HepG2 (cell line): ENCODE data around the gene TMEM131. TPM values are rescaled to one million over a fixed set of nuclear protein-coding genes. Genes with fewer than 3 reads are reported as not detected.
A peak's percentile ranks its signal among the peaks of the same experiment; 100 is the strongest.

Experiments
- ATAC-seq: fragments of 200-7000 bp; cut with Tn5 transposase; 3 replicates; pipeline ENCODE4 v1.9.1; 2020; ENCODE audit warnings: mild to moderate bottlenecking, moderate library complexity
- BruUV-seq: library from RNA; stranded (reverse); fragments of 400-500 nt; replicated peaks from 2 replicates; lab custom pipeline; 2021; lab: Mats Ljungman, UMichigan
- CTCF ChIA-PET: fragments of 300-600 bp; formaldehyde crosslinking; extraction: SDS; loops from one replicate; lab custom pipeline; 2021; ENCODE audit warnings: low total read pairs, inconsistent platforms, low intra/inter-chr PET ratio; lab: Yijun Ruan, JAX
- POLR2A ChIA-PET: fragments of 350-600 bp; sonication (Branson Sonifier 250); formaldehyde crosslinking; loops from one replicate; lab custom pipeline; 2020; ENCODE audit warnings: antibody characterized with exemption, inconsistent platforms; lab: Yijun Ruan, JAX
- DNase-seq: peaks from one replicate; pipeline ENCODE4 v3.0.0-alpha.2; 2015; ENCODE audit warnings: low spot score
- FAIRE-seq: peaks from 3 replicates; lab custom pipeline; 2011; peaks lifted over from hg19 to GRCh38; lab: Jason Lieb, UNC
- H2AFZ ChIP-seq: one replicate; pipeline ENCODE4 v1.6.1; 2011; ENCODE audit warnings: low read length, inconsistent platforms
- H3K27ac ChIP-seq: fragments of 300-600 bp; 3 replicates; pipeline ENCODE4 v1.8.0; 2011; ENCODE audit warnings: mixed run types, mild to moderate bottlenecking, mixed read lengths, low read length, inconsistent platforms; ENCODE audit not compliant: insufficient read depth; ENCODE audit errors: extremely low read length
- H3K27me3 ChIP-seq, 2 experiments: fragments of 200-600 bp in 1 of 2; 2 replicates in 1 of 2; 3 replicates in 1 of 2; pipeline versions ENCODE4 v1.6.0 to v1.8.0; 2011; ENCODE audit warnings: low read length in 2 of 2, mild to moderate bottlenecking in 2 of 2, moderate library complexity in 2 of 2, inconsistent platforms in 1 of 2; ENCODE audit not compliant: insufficient read depth in 2 of 2, control insufficient read depth in 1 of 2
- H3K36me3 ChIP-seq, 2 experiments: fragments of 200-600 bp in 1 of 2; replicated peaks in 1 of 2; 2 replicates in 1 of 2; 3 replicates in 1 of 2; pipeline versions ENCODE4 v1.5.1 to v1.8.0; 2011; ENCODE audit warnings: low read length in 2 of 2, inconsistent platforms in 1 of 2; ENCODE audit not compliant: insufficient read depth in 2 of 2, control insufficient read depth in 1 of 2
- H3K4me1 ChIP-seq: 2 replicates; pipeline ENCODE4 v1.5.1; 2012; ENCODE audit warnings: low read length, inconsistent platforms; ENCODE audit not compliant: insufficient read depth
- H3K4me2 ChIP-seq: 2 replicates; pipeline ENCODE4 v1.6.0; 2011; ENCODE audit warnings: low read depth, low read length, inconsistent platforms
- H3K4me3 ChIP-seq, 3 experiments: fragments of 200-600 bp in 1 of 3; sonication (generic), shearing (Covaris generic) in 1 of 3; replicated peaks in 1 of 3; 2 replicates each; pipeline ENCODE4 v1.5.1; 2011 to 2016; ENCODE audit warnings: low read length in 3 of 3, inconsistent platforms in 2 of 3, low read depth in 2 of 3, mild to moderate bottlenecking in 2 of 3, control low read depth in 1 of 3, mixed read lengths in 1 of 3; ENCODE audit not compliant: insufficient read depth in 1 of 3
- H3K79me2 ChIP-seq: one replicate; pipeline ENCODE4 v1.6.1; 2011; ENCODE audit warnings: low read length, inconsistent platforms; ENCODE audit not compliant: insufficient read depth
- H3K9ac ChIP-seq: 2 replicates; pipeline ENCODE4 v1.6.0; 2011; ENCODE audit warnings: mild to moderate bottlenecking, low read depth, low read length, inconsistent platforms; ENCODE audit not compliant: insufficient read depth
- H3K9me3 ChIP-seq: 2 replicates; pipeline ENCODE4 v1.5.1; 2012; ENCODE audit warnings: mild to moderate bottlenecking, low read length
- H4K20me1 ChIP-seq: 2 replicates; pipeline ENCODE4 v1.6.0; 2011; ENCODE audit warnings: inconsistent platforms, mild to moderate bottlenecking, low read length, moderate library complexity; ENCODE audit not compliant: insufficient read depth
- ASH2L ChIP-seq: fragments of 300-600, 200-600 bp; sonication (generic); IDR thresholded peaks from 2 replicates; pipeline ENCODE4 v1.7.0; 2017; ENCODE audit warnings: low read depth, mild to moderate bottlenecking, moderate library complexity, mixed read lengths, low read length; ENCODE audit not compliant: insufficient read length
- CBFB ChIP-seq: sonication (generic); formaldehyde crosslinking; IDR thresholded peaks from 2 replicates; pipeline ENCODE4 v1.4.0; 2020; ENCODE audit warnings: missing genetic modification reagents
- DNMT1 ChIP-seq: sonication (generic); formaldehyde crosslinking; IDR thresholded peaks from 2 replicates; pipeline ENCODE4 v1.5.1; 2020; ENCODE audit warnings: mild to moderate bottlenecking, missing genetic modification reagents
- ELF1 ChIP-seq: sonication (generic); formaldehyde crosslinking; IDR thresholded peaks from 2 replicates; pipeline ENCODE4 v1.4.0; 2020; ENCODE audit warnings: missing genetic modification reagents
- FOXC1 ChIP-seq: sonication (generic); formaldehyde crosslinking; IDR thresholded peaks from 2 replicates; pipeline ENCODE4 v1.8.0; 2022; ENCODE audit warnings: mild to moderate bottlenecking, missing genetic modification reagents, borderline replicate concordance
- HIVEP1 ChIP-seq: sonication (generic); formaldehyde crosslinking; IDR thresholded peaks from 2 replicates; pipeline ENCODE4 v1.4.0; 2020; ENCODE audit warnings: mild to moderate bottlenecking, missing genetic modification reagents
- IRF2 ChIP-seq: IDR thresholded peaks from 2 replicates; pipeline ENCODE4 v1.6.1; 2018; ENCODE audit warnings: missing genetic modification reagents, missing compliant biosample characterization
- MEF2D ChIP-seq: sonication (generic); formaldehyde crosslinking; IDR thresholded peaks from 2 replicates; pipeline ENCODE4 v1.5.1; 2020; ENCODE audit warnings: mild to moderate bottlenecking, missing genetic modification reagents
- MTF2 ChIP-seq: sonication (generic); formaldehyde crosslinking; IDR thresholded peaks from 2 replicates; pipeline ENCODE4 v1.5.0; 2020; ENCODE audit warnings: missing genetic modification reagents, borderline replicate concordance
- NCOA1 ChIP-seq: sonication (generic); formaldehyde crosslinking; IDR thresholded peaks from 2 replicates; pipeline ENCODE4 v1.9.0; 2021; ENCODE audit warnings: missing genetic modification reagents
- NCOR1 ChIP-seq: fragments of 200-600 bp; sonication (generic); IDR thresholded peaks from 2 replicates; pipeline ENCODE4 v1.7.0; 2017; ENCODE audit warnings: antibody characterized with exemption, low read length, borderline replicate concordance
- NR1H2 ChIP-seq: sonication (generic); formaldehyde crosslinking; IDR thresholded peaks from 2 replicates; pipeline ENCODE4 v1.8.1; 2022; ENCODE audit warnings: low read depth, missing genetic modification reagents, borderline replicate concordance
- REXO4 ChIP-seq: sonication (generic); formaldehyde crosslinking; IDR thresholded peaks from 2 replicates; pipeline ENCODE4 v1.8.0; 2022; ENCODE audit warnings: missing genetic modification reagents, mild to moderate bottlenecking, borderline replicate concordance
- RFXANK ChIP-seq: IDR thresholded peaks from 2 replicates; pipeline ENCODE4 v1.6.1; 2016
- SAP130 ChIP-seq: IDR thresholded peaks from 2 replicates; pipeline ENCODE4 v1.6.1; 2016; ENCODE audit warnings: low read depth
- SP140L ChIP-seq: sonication (generic); formaldehyde crosslinking; IDR thresholded peaks from 2 replicates; pipeline ENCODE4 v1.4.0; 2020; ENCODE audit warnings: missing genetic modification reagents, borderline replicate concordance
- TEF ChIP-seq: sonication (generic); formaldehyde crosslinking; IDR thresholded peaks from 2 replicates; pipeline ENCODE4 v1.5.0; 2020; ENCODE audit warnings: missing genetic modification reagents
- TRAFD1 ChIP-seq: sonication (generic); formaldehyde crosslinking; IDR thresholded peaks from 2 replicates; pipeline ENCODE4 v1.5.1; 2020; ENCODE audit warnings: missing genetic modification reagents, mild to moderate bottlenecking, borderline replicate concordance
- TRIM22 ChIP-seq: fragments of 450-650 bp; IDR thresholded peaks from 2 replicates; pipeline ENCODE4 v1.6.1; 2017
- ZMYM3 ChIP-seq: sonication (generic); formaldehyde crosslinking; IDR thresholded peaks from 2 replicates; pipeline ENCODE4 v1.5.1; 2020; ENCODE audit warnings: mild to moderate bottlenecking, missing genetic modification reagents
- ZNF230 ChIP-seq: sonication (generic); formaldehyde crosslinking; IDR thresholded peaks from 2 replicates; pipeline ENCODE4 v1.4.0; 2020; ENCODE audit warnings: mild to moderate bottlenecking, missing genetic modification reagents
- ZNF296 ChIP-seq: sonication (generic); formaldehyde crosslinking; conservative IDR thresholded peaks from 2 replicates; pipeline ENCODE4 v1.5.0; 2020; ENCODE audit warnings: mild to moderate bottlenecking, missing genetic modification reagents
- ZNF317 ChIP-seq: sonication (generic); formaldehyde crosslinking; IDR thresholded peaks from 2 replicates; pipeline ENCODE4 v1.5.0; 2020; ENCODE audit warnings: mild to moderate bottlenecking, missing genetic modification reagents
- ZNF605 ChIP-seq: sonication (generic); formaldehyde crosslinking; IDR thresholded peaks from 2 replicates; pipeline ENCODE4 v1.8.0; 2022; ENCODE audit warnings: mild to moderate bottlenecking, missing genetic modification reagents
- WGBS: methylation state at CpG from one replicate; pipeline ENCODE4 v1.1.6; 2017; ENCODE audit warnings: low lambda C conversion rate; 5-methylcytosine and 5-hydroxymethylcytosine counted together
- in situ Hi-C: cut with HindIII; loops from 2 replicates; pipeline ENCODE4 v1.10.0; 2017; ENCODE audit warnings: low pct_unique_long_range_greater_than_20kb; ENCODE audit not compliant: extremely low pct_ligation_motif_present
- intact Hi-C: fragments of 100-400 bp; cut with micrococcal nuclease; formaldehyde crosslinking; loops from one replicate; pipeline ENCODE4 v1.10.0; 2022; ENCODE audit not compliant: unreplicated experiment
- polyA plus RNA-seq, 8 experiments: library from polyadenylated mRNA; depleted of rRNA in 3 of 8; stranded (reverse) in 7 of 8; unstranded in 1 of 8; fragments of >200 nt; fragmentation: Illumina TruSeq in 4 of 8; extraction: Trizol in 4 of 8; gene quantifications; 2 replicates each; pipeline versions ENCODE4 v1.2.1 to v1.2.3, GENCODE V29; 2011 to 2016; ENCODE audit warnings: low read depth in 4 of 8, missing spikeins in 1 of 8, mixed read lengths in 1 of 8; ENCODE audit not compliant: insufficient read depth in 1 of 8
- total RNA-seq, 5 experiments: library from RNA; depleted of rRNA; stranded (reverse); fragments of >200 nt; fragmentation: Illumina TruSeq; extraction: Trizol; gene quantifications; 2 replicates each; pipeline ENCODE4 v1.2.3, GENCODE V29; 2016; ENCODE audit warnings: low read depth in 1 of 5

The TMEM131 gene
- total and polyA plus RNA-seq, 2 of the 13 experiments (the other 11 are each of a cell fraction or from before 2014, with no cell fraction given), result 17.9 to 19.5 TPM

GRCh38 chr2:98013407-98014042, 17.8 kb upstream of the TMEM131 start:
- ChIA-PET CTCF (no interaction called here), POLR2A (no interaction called here)
- Histone ChIP-seq H3K4me2 (peak overlapping the region; percentile 97), H3K9me3 (no peaks in the 10 kb centered on the region), H3K27me3 (no peaks in the 10 kb centered on the region), H3K4me3 (peak overlapping the region; percentile 34 to 68 (median 59)), H2AFZ (peak overlapping the region; percentile 32), H4K20me1 (no peaks in the 10 kb centered on the region), H3K27ac (no peak overlapping the region), H3K36me3 (no peaks in the 10 kb centered on the region), H3K4me1 (peaks cover 20% of the 10 kb centered on the region), H3K9ac (peak overlapping the region; percentile 8; the same call in 1 of the 2 replicates), H3K79me2 (no peaks in the 10 kb centered on the region)
- DNase-seq (peak; percentile 71), ATAC-seq (peak; percentile 85), FAIRE-seq (peak; percentile 44)
- in situ Hi-C loops (no loop called here), intact Hi-C loops (no loop called here)
- WGBS, result 0% methylated on average over 14 of the region's 15 CpGs
- BruUV-seq, result no TSS peak
- no peak for TF ChIP-seq TRAFD1
- TF ChIP-seq CBFB (CRISPR knock-in tag), result peak; percentile 85; the same call in 1 of the 2 replicates
- TF ChIP-seq DNMT1, result no peak
- no peak for TF ChIP-seq ZNF317
- TF ChIP-seq MEF2D (CRISPR knock-in tag), result no peak
- TF ChIP-seq ZNF296 (CRISPR knock-in tag), result no peak
- no peak for TF ChIP-seq TRIM22
- TF ChIP-seq ZNF605 (CRISPR knock-in tag), result peak; percentile 45; the same call in 1 of the 2 replicates
- no peak for TF ChIP-seq ZMYM3 (CRISPR knock-in tag)
- TF ChIP-seq NCOA1 (CRISPR knock-in tag), result 0 out of 2 replicates have a peak, but pooled peaks have one; percentile 18
- no peak for TF ChIP-seq ELF1 (CRISPR knock-in tag)
- TF ChIP-seq NCOR1, result peak; percentile 71
- TF ChIP-seq TEF (CRISPR knock-in tag), result no peak
- peak; percentile 34; the same call in 1 of the 2 replicates for TF ChIP-seq FOXC1 (CRISPR knock-in tag)
- TF ChIP-seq IRF2 (CRISPR knock-in tag), result 0 out of 2 replicates have a peak, but pooled peaks have one; percentile 50
- no peak for TF ChIP-seq HIVEP1 (CRISPR knock-in tag)
- no peak for TF ChIP-seq SP140L (CRISPR knock-in tag)
- no peak for TF ChIP-seq RFXANK (CRISPR knock-in tag)
- TF ChIP-seq REXO4, result no peak
- no peak for TF ChIP-seq ZNF230
- peak; percentile 53 for TF ChIP-seq ASH2L
- TF ChIP-seq SAP130 (CRISPR knock-in tag), result 0 out of 2 replicates have a peak, but pooled peaks have one; percentile 36
- no peak for TF ChIP-seq MTF2 (CRISPR knock-in tag)
- no peak for TF ChIP-seq NR1H2 (CRISPR knock-in tag)
